ENCODE measurements around the gene BEX3.
"Not testable (repeated sequence)": the region's sequence is repeated elsewhere in the genome, so short reads cannot be mapped to it uniquely, and the experiment has no call there.

BEX3 gene

DNA sequence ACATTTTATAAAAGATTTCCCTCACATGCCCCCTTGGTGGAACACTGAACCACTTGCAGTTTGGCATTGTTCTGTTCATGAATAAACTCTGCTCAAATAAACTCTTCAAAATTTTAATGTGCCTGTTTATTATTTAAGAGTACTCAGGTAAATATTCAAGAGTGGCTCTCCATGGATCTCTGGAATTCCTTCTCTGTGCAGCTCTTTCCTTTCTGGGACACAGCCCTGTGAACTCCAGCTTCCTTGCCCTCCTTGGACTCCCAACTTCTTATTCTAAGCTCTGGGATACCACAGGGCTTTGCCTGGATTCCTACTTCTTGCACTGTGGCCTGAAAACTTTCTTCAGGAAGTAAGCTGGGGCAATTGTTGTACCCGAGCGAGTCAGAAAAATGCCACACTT, 8.3 kb downstream of the BEX3 start:
- DNase-seq, result no peak

- not testable (repeated sequence) for DNase-seq
These were observed 9.0 kb downstream of the BEX3 start for GRCh38 chrX:103385283-103385830.

DNA sequence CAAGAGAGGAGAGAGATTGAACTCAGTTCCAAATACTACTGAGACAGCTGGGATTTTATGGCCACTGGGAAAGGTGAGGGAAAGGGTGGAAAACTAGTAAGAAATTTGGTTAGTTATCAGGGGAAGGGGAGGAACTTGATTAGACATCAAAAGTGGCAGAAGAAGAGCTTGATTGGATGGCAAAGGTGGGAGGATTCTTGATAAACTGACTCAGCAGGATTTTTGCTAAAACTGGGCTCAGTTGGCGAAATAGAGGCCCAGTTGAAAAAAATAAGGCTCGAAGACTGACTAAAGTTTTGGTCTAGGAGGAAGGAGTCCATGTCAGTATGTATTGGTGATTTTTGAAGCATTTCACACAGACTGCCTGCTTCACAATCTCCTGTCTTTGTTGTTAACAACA, 10.0 kb downstream of the BEX3 start:
- no peak for DNase-seq

DNA sequence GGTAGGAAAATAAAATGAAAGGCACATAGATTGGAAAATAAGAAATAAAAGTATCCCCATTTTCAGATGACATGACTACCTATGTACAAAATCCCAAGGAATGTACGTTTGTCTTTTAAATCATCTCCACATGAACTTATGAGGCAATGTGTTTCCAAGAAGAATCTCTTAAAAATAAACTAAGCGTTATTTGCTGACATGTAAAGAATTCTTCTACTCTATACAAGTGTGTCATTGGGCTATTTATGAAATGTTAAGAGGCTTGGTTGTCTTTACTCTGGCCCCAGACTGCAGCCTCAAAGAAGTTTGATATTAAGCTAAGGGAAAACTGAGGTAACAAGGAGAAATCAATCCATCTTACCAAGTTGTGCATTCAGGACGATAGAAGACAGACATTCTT, 17.1 kb downstream of the BEX3 start:
- DNase-seq, result no peak

DNA sequence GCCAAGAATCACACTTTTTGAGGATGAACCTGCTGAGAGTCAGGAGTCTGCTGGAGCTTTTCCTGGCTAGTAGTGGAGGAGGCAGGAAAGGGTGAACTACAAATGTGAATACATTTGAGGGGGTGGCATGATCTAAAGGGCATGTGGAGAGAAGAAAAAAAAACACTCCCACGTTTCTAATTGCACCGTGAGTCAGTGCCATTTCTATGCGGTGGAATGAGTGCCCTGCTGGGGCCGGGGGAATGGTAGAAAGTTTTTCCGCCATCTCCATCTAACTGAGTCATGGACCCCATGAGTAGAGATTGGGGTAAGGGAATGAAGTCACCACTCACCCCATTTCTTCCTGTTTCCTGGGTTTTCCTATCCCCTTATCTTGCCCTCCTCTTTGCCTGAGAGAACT, 19.8 kb downstream of the BEX3 start:
- DNase-seq, result no peak

DNA sequence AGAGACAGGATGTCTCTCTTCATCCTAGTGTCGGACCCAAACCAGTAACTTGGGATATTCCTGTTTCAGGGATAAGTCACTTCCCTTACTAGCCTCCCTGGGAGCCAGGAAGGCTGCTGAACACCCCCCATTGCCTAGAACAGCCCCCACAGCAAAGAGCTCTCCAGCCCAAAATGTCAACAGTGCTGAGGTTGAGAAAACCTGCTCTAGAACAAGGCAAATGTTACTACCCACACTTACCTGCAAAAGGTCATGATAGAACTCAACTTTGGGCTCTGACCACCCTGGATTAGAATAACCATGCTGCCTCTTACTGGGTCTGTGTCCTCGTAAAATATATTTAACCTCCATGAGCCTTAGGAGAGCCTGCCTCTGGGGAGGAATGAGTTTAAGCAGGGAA, 20.3 kb downstream of the BEX3 start:
- DNase-seq, result no peak

DNA sequence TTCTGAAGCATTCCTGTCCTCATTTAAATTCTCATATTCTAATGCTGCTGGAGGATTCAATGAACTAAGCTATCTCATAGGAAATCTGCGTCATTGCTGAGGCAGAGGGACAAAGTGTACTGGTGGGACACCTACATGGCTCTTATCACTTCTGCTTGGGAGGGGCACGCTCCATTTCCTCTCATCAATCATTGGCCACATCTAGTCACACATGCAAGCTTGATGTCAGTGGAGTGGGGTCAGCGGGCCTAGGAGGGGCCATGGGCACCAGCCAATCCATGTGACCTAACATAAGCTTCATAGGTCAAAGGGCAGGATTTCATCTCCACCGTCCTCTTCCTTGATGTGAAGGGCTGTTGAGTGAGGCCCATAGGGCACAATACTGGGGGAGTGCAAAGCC, 21.4 kb downstream of the BEX3 start:
- DNase-seq, result no peak

DNA sequence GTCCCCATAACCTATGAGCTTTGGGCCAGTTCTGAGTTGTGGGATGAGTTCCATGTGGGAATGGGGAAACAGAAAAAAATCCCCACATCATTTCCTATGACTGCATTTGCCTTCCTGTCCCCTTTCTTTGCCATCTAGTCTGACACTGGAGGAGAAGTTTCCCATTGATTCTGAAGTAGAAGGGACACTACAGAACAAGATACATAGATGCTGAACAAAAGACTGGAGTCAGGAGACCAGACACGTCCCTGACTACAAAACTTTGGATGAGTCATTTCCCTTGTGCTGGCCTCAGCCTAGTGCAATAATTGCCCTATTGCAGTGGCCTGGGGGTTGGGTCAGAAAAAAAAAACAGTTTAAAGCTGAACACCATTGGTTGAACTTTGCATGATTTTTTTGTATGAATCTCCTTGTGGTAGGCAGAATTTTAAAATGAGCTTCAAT, 22.1 kb downstream of the BEX3 start:
- DNase-seq, result no peak

GRCh38 chrX:103399744-103400143, 23.4 kb downstream of the BEX3 start:
- no peak for DNase-seq

DNA sequence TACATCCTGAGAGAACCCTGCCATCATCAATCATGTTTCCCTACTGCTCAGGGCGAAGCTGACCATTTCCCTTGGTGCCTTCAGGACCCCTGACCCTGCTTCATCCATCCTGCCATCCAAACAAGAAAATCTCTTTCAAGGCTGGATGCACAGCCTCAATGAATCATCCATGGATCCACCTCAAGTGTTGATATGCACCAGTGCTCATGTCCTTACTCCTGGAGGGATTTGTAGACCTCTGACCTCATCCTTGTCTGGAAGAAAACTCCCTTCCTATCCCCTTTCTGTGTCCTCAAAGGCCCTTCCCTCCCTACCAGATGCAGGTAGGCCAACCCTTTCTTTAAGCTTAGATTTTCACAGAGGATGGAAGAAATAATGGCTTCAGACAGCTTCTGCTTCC, 24.6 kb downstream of the BEX3 start:
- no peak for DNase-seq

GRCh38 chrX:103404231-103405008, 28.1 kb downstream of the BEX3 start:
- DNase-seq, result peak; percentile 27

GRCh38 chrX:103405009-103405333, 28.6 kb downstream of the BEX3 start:
- no peak for DNase-seq

GRCh38 chrX:103406256-103406655, 29.9 kb downstream of the BEX3 start:
- no peak for DNase-seq

GRCh38 chrX:103407776-103408175, 31.4 kb downstream of the BEX3 start:
- DNase-seq, result no peak

- not testable (repeated sequence) for DNase-seq
These were observed 35.4 kb downstream of the BEX3 start for GRCh38 chrX:103411721-103412120.

DNA sequence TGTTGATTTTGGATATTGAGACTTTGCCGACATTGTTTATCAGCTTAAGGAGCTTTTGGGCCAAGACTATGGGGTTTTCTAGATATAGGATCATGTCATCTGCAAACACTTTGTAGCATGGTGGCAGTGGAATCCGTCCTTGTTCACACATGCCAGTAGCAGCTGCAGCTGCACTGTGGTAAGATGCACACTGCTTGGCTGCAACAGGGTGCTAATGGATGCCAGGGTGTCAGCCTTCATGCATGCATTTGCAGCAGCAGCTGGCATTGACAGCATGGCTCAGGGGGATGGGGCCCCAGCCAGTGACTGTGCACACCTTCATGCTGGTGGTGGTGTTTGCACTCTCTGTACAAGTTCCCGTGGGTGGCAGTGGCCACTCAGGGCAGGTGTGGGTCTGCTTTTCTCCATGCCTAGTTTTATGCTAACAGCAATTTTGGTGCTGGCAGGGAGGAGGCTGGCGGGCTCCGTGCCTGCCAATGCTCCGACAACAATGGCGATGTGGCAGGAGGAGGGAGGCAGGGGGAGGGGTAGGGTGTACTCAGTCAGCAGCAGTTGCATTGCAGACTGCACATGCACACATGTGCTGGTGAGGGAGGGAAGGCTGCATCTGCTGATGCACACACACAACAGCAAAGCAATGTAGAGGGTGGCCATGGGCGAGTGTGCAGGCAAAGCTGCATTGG, 37.5 kb downstream of the BEX3 start:
- DNase-seq, result no peak

DNA sequence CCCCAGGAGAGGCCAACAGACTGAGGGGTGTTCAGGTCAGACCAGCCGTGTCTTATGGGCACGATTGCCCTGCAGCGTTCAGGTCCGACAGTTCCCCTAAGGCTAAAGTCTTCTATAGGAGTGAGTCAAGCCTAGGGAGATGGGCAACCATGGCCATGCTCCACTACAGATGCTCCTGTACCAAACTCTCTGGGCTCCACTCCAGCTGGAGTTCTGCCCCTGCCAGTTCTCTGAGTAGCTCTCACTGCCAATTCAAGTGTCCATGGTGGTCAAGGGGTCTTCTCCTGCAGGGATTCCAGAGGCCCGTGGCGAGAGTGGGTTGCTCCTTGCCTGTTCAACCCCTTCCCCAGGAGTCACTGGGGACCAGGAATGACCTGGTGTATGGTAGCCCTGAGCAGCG, 38.2 kb downstream of the BEX3 start:
- no peak for DNase-seq

DNA sequence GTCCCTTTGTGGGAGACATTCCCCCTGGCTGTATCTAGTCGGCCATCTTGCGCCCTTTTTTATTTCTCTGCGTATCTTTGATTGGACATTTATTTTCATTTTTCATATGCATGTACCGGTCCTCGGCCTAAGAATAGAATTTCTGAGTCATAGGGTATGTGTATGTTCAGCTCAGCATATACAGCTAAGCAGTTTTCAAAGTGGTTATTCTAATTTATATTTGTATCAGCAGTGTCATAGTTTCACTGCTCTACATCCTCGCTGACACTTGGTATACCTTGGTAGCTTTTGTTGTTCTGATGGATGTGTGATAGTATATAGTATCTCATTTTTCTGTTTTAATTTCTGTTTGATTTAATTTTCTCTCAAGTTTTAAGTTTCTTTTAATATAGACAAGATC, 38.7 kb downstream of the BEX3 start:
- DNase-seq, result no peak

DNA sequence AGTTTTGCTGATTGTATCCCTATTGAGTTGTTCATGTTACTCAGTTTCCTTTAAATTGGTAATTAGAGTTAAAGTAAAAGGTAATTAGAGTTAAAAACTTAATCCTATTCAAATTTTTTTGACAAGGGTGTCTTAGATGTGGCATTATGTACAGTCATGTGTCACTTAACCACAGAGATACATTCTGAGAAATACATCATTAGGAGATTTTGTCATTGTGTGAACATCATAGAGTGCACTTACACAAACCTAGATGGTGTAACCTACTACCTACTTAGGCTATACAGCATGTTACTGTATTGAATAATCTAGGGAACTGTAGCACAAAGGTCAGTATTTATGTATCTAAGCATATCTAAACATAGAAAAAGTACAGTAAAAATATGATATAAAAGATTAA, 39.2 kb downstream of the BEX3 start:
- no peak for DNase-seq

- DNase-seq, result no peak
These were observed 41.0 kb downstream of the BEX3 start for GRCh38 chrX:103417370-103417769.

- DNase-seq, result no peak
These were observed 41.6 kb downstream of the BEX3 start for GRCh38 chrX:103417933-103418332.

DNA sequence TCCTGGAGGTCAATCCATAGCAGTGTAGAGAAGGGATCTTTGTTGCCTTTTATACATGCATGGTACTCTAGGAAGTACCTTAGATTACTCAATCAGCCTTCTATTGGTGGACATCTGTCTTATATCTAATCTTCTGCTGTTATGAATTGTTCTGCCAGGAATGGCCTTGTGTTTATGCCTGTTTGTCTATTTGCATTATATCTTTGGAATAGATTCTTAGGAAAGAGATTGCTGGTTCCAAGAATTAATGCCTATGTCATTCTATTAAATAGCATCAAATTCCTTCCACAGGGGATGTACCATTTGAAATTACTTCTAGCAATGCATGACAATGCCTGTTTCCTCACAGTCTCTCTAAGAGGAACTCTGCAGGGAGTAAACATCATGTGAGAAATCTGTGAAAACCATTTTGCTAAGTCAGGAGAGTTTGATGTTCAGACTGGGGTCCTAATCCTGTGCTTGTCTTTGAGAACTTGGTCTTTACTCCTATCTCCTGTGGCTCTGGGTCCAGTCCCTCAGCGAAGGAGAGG, 42.5 kb downstream of the BEX3 start:
- no peak for DNase-seq

- DNase-seq, result no peak
These were observed 47.8 kb downstream of the BEX3 start for GRCh38 chrX:103423955-103424638.
